Fibroblast of lung (primary cell): ENCODE data around the gene ATP6V1G2.

Experiments used
- CTCF ChIP-seq, 2 donors: IDR thresholded peaks in 1 of 2; conservative IDR thresholded peaks in 1 of 2; 1 replicate in 1 of 2; 2 replicates in 1 of 2; pipeline ENCODE4 v1.5.1; 2011 to 2012; ENCODE audit warnings: low read length in 2 of 2, control low read depth in 1 of 2, inconsistent platforms in 1 of 2, low read depth in 1 of 2, mild to moderate bottlenecking in 1 of 2
- EZH2 ChIP-seq: IDR thresholded peaks from 2 replicates; pipeline ENCODE4 v1.5.1; 2012; ENCODE audit warnings: low read length, control low read depth, mild to moderate bottlenecking; ENCODE audit errors: missing control alignments

- TF ChIP-seq CTCF (conservative IDR thresholded peaks at IDR 0.05 in 1 of 2, IDR thresholded peaks at IDR 0.05 in 1 of 2; ENCODE audit: low read depth in 1 of 2, low read length in 2 of 2): no peak
- no peak for TF ChIP-seq EZH2
These were observed 27.1 kb upstream of the ATP6V1G2 start for GRCh38 chr6:31573239-31574105.
